GM21447 (cell line): Measurements from ENCODE around the gene VCL.
"Not testable (repeated sequence)": the region's sequence is repeated elsewhere in the genome, so short reads cannot be mapped to it uniquely, and the experiment has no call there.

ENCODE experiments used
- ATAC-seq: cut with Tn5 transposase; IDR thresholded peaks from one replicate; pipeline ENCODE4 v1.9.1; 2021; ENCODE audit not compliant: unreplicated experiment

Gene VCL

GRCh38 chr10:74103560-74104258 lies 105.8 kb downstream of the VCL start:
- ATAC-seq: no peak

- no peak for ATAC-seq
Measured at GRCh38 chr10:74104480-74104879, 106.6 kb downstream of the VCL start.

DNA sequence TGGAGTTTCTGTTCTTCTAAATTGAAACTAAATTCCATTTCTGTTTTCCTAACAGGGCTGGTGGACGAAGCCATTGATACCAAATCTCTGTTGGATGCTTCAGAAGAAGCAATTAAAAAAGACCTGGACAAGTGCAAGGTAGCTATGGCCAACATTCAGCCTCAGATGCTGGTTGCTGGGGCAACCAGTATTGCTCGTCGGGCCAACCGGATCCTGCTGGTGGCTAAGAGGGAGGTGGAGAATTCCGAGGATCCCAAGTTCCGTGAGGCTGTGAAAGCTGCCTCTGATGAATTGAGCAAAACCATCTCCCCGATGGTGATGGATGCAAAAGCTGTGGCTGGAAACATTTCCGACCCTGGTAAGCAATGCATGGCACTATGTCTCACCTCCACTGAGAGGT lies 107.1 kb downstream of the VCL start:
- ATAC-seq: no peak

- ATAC-seq: no peak
Measured at GRCh38 chr10:74107391-74107790, 109.5 kb downstream of the VCL start.

- no peak for ATAC-seq
Measured at GRCh38 chr10:74109452-74109851, 111.5 kb downstream of the VCL start.

- no peak for ATAC-seq
Measured at GRCh38 chr10:74110120-74110519, 112.2 kb downstream of the VCL start.

- no peak for ATAC-seq
Measured at GRCh38 chr10:74111799-74112198, 113.9 kb downstream of the VCL start.

- ATAC-seq: no peak
Measured at GRCh38 chr10:74113546-74113945, 115.6 kb downstream of the VCL start.

DNA sequence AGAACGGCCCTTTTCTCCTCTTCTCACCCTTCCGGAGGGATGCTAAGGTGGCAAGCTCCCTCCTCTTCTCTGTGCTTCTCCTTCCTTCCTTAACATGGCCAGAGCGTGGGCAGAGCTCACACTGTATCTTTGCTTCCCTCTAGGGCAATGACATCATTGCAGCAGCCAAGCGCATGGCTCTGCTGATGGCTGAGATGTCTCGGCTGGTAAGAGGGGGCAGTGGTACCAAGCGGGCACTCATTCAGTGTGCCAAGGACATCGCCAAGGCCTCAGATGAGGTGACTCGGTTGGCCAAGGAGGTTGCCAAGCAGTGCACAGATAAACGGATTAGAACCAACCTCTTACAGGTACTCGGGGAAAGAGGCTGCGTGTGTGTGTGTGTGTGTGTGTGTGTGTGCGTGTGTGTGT lies 116.1 kb downstream of the VCL start:
- no peak for ATAC-seq

DNA sequence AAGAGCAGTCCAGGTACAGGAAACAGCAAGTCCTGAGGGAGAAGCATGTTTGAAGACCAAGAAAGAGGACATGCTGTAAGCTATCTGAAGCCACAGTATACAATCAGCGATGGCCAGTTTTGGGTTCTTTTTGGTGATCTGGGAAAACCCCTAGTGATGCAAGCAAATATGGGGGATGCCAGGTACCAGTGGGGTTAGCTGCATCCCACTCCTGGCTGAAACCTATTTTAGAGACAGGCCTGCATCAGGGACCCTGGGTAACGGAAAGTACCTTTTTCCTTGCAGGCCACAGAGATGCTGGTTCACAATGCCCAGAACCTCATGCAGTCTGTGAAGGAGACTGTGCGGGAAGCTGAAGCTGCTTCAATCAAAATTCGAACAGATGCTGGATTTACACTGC lies 119.8 kb downstream of the VCL start:
- ATAC-seq: no peak

- ATAC-seq: no peak
Measured at GRCh38 chr10:74118804-74119203, 120.9 kb downstream of the VCL start.

DNA sequence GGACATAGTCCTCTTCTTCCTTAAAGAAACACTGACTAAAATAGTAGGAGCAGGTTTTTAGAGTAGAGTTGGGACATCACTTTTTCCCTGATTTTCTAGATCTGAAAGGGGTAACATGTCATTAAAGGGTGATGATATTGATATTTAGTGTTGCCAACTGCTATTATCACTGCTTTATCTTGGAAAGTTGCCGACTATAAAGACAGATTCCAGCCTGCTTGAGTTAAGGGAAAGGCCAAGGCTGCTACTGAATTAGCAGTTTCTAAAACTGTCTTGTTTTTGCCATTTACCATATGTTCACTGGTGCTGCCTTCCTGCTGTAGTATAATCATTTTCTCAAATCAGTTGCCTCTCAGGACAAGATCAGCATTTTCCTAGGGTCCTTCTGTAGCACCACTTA lies 123.0 kb downstream of the VCL start:
- ATAC-seq: no peak

DNA sequence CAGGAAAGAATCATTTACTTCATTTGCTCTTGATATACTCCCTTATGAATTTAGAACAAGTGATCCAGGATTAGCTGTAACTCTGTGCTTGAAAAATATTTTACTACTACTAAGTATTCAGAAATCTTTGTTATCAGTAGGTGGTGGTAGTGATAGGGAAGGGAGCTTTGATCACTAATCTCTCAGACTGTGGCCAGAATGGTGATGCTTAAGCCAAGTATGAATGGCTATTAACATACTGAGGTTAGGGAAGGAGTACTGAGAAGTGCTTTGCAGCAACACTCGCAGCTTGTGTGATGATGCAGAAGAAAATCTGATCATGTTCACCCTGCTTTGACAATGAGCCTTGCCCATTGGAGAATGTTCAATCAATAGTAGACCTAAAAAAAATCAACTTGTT lies 123.5 kb downstream of the VCL start:
- no peak for ATAC-seq

- no peak for ATAC-seq
Measured at GRCh38 chr10:74122060-74122459, 124.1 kb downstream of the VCL start.

- ATAC-seq: no peak
Measured at GRCh38 chr10:74123081-74123480, 125.2 kb downstream of the VCL start.

DNA sequence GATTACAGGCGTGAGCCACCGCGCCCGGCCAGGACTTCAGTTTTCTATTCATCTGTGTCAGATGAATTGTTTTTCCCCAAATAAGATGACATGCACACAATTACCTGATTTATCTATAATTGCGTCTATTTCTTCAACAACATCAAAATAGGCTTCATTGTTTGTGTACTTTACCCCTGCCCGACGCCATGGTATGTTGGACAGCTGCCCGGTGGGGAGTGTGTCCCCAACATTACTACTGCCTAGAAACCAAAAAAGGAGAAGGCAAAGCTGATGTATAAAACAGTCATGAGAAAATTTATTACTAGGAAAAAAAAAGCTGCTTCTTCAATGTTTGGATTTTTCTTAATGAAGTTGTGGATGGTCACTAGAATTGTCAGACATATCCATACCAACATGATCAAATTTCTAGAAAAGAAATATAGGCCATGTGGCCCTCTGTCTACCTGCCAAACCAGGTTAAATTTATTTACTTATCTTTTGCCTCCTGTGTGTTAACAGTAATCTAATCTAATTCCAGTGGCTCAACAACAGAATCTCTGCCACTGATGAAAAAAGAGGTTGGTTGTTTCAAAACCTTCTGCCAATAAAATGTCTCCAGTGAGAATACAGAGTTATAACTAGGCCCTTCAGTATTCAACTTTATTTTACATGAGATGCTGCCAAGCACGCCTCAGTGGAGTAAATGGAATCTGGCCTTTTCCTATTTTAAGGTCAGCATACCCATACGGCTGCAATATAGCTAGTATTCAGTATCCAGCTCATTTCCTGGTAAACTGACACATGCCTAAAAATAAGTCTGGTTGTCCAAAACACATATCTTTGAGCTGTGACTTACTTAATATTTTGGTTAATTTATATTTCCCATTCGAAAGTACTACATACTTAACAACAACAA lies 136.3 kb downstream of the VCL start:
- no peak for ATAC-seq

GRCh38 chr10:74135452-74135851 lies 137.5 kb downstream of the VCL start:
- no peak for ATAC-seq

DNA sequence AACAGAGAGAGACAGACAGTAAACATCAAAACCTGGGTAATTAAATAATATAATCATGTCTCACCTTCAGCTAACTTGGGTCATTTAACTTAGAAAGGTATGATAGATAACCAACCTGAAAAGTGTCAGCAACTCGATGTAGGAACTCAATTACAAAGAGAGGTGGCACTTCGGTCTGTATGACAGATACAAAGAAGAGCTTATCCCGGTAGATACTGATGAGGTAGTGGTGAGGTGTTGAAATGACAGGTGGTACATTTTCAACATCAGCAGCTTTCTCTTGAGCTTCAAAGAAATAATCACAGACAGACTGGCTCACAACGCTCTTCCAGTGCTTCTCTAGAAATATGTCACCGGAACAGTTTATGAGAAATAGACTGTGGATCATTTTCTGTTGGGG lies 140.1 kb downstream of the VCL start:
- ATAC-seq: no peak

DNA sequence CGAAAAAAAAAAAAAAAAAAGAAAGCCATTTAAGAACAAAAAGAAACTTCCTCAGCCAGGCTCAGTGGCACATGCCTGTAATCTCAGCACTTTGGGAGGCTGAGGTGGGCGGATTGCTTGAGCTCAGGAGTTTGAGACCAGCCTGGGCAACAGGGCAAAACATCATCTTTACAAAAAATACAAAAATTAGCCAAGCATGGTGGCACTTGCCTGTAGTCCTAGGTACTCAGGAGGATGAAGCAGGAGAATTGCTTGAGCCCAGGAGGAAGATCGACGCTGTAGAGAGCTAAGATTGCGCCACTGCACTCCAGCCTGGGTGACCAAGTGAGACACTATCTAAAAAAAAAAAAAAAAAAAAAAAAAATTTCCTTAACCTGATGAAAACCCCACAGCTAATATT lies 140.7 kb downstream of the VCL start:
- not testable (repeated sequence) for ATAC-seq

GRCh38 chr10:74139981-74140380 lies 142.1 kb downstream of the VCL start:
- no peak for ATAC-seq

DNA sequence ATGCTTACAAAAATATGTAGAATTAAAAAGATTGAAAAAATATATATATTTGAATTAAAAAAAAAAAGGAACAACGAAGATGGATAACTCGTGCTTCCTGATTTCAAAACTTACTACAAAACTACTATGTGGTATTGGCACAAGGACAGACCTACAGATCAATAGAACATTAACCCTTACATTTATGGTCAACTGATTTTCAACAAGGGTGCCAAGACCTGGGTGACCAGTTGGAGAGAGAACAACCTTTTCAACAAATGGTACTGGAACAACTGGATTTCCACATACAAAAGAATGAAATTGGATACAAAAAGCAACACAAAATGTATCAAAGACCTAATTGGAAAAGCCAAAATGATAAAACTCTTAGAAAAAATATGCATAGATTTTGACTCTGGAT lies 142.6 kb downstream of the VCL start:
- no peak for ATAC-seq

GRCh38 chr10:74145133-74145532 lies 147.2 kb downstream of the VCL start:
- ATAC-seq: no peak
